ENCODE results near the gene AXL. TPM values are rescaled to one million over a fixed set of nuclear protein-coding genes. Genes with fewer than 3 reads are reported as not detected.

Gene AXL
- total and polyA plus RNA-seq, 4 donors, result 8.2 to 53.0 (median 31.0) TPM

DNA sequence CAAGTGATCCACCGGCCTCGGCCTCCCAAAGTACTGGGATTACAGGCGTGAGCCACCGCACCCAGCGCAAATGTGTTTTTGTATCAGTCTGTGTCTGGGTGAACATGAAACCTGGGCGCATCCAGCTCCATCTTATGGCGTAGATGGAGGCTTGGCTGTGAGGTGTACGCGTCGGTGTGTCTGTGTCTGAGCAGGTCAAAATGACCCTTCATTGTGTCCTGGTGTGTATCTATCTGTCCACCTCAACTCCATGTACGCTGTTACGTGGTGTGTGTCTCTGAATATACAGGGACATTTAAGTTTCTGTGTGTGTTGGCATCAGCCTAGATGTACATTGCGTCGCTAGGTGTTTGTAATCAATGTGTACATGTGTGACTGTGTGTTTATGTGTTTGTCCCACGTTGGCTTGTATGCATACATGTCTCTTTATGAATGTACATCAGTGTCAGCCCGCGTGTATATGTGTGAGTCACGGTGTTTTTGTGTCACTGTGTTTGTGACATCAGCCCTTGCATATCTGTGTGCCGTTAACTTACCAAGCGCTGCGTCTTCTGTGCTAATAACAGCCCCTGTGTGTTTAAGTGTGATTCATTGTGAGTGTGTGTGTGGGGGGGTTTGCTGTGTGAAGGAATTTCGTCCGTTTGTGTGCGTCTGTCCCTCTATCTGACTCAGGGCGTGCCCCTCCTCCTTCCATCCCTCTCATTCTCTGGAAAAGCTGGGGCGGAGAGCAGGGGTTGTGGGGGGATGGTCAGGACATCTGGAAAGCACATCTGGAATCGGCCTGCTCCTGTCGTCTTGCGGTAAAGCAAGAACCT lies 6.4 kb downstream of the AXL start:
- Histone ChIP-seq H3K36me3 (ENCODE audit: control insufficient read depth in 4 of 4, insufficient read depth in 4 of 4, low read length in 4 of 4) (peaks cover 0 to 7% (median 0%) of the 10 kb centered on the region in 4 donors), H3K4me1 (ENCODE audit: control insufficient read depth in 5 of 5, insufficient read depth in 5 of 5, low read length in 5 of 5) (peaks cover 0 to 15% (median 5%) of the 10 kb centered on the region in 5 donors), H3K4me3 (no peak overlapping the region), H3K27ac (ENCODE audit: low read depth in 1 of 2, low read length in 1 of 2) (peak overlapping the region; percentile 74 to 88), H3K27me3 (ENCODE audit: control insufficient read depth in 3 of 3, insufficient read depth in 3 of 3, low read length in 2 of 3) (peaks cover 0 to 4% (median 0%) of the 10 kb centered on the region in 3 donors), H3K9ac (ENCODE audit: insufficient read depth in 1 of 2, low read length in 2 of 2) (no peak overlapping the region), H3K9me3 (ENCODE audit: control insufficient read depth in 4 of 4, insufficient read depth in 3 of 4, low read length in 3 of 4) (no peaks in the 10 kb centered on the region)
- ATAC-seq (ENCODE audit: insufficient read depth, low FRiP score), result peak; percentile 70
- DNase-seq, result peak in 2 of 3 donors; percentile 63 to 69
- WGBS, 2 donors, result 52 to 58% methylated on average over 28 to 29 of the region's 29 CpGs
- TF ChIP-seq, protein P1, sequence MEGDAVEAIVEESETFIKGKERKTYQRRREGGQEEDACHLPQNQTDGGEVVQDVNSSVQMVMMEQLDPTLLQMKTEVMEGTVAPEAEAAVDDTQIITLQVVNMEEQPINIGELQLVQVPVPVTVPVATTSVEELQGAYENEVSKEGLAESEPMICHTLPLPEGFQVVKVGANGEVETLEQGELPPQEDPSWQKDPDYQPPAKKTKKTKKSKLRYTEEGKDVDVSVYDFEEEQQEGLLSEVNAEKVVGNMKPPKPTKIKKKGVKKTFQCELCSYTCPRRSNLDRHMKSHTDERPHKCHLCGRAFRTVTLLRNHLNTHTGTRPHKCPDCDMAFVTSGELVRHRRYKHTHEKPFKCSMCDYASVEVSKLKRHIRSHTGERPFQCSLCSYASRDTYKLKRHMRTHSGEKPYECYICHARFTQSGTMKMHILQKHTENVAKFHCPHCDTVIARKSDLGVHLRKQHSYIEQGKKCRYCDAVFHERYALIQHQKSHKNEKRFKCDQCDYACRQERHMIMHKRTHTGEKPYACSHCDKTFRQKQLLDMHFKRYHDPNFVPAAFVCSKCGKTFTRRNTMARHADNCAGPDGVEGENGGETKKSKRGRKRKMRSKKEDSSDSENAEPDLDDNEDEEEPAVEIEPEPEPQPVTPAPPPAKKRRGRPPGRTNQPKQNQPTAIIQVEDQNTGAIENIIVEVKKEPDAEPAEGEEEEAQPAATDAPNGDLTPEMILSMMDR (IDR thresholded peaks at IDR 0.05; ENCODE audit: control extremely low read depth, extremely low read depth), result no peak

DNA sequence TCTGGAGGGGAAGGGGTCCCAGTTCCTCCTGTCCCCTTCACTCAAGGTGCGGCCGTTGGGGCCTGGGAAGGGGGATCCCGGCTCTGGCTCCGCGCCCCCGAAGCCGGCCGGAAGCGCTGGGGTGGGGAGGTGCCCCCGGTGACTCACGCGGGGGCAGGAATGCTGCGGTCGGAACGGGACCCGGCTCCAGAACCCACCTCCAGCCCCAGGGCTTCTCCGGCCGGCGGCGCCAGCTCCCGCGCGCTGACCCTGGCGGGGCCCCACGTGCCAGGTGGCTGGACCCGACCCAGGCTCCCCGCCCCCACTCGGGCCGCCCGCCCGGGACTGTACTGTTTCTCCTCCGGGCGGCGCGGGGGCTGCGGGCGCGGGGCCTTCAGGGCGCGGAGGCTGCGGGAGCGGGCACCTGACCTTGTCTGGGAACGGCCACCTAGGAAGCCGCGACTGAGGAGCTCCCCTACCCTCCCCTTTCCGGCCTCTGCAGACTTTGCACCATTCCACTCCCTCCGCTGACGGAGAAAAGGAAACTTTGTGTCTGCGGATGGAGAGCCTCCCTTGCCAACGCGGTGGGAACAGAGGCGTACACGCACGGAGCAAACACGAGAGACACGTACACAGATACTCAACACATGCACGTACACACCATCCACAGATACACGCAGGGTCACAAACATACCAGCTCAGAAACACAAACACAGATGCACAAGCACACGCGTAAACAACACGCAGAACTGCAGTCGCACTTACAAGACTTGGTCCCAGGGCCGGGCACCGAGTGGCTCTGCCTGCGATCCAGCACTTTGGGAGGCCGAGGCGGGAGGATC lies 7.2 kb downstream of the AXL start:
- H3K36me3 ChIP-seq (ENCODE audit: control insufficient read depth in 4 of 4, insufficient read depth in 4 of 4, low read length in 4 of 4), result peaks cover 0 to 6% (median 0%) of the 10 kb centered on the region in 4 donors
- ATAC-seq (ENCODE audit: insufficient read depth, low FRiP score), result peak; percentile 68

DNA sequence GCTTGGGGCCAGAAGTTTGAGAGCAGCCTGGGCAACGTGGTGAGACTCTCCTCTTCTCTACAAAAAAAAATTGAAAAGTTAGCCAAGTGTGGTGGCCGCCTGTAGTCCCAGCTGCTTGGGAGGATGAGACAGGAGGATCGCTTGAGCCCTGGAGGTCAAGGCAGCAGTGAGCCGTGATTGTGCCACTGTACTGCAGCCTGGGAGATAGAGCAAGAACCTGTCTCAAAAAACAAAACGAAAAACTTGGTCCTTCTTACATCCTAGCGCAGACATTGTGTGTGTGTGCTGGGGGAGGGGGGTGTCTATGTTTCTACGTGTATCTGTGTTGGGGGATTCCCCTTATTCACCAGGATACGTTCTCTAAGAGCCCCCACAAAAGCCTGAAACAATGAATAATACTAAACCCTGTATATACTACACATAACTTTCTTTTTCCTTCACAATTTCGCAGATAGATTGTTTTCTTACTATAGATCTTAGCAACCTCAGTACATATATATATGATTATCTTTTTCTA lies 7.9 kb downstream of the AXL start:
- TF ChIP-seq, protein P1 (IDR thresholded peaks at IDR 0.05; ENCODE audit: control extremely low read depth, extremely low read depth), result no peak
- no peak overlapping the region for H3K9ac ChIP-seq (ENCODE audit: insufficient read depth in 1 of 2, low read length in 2 of 2)
- peaks cover 0 to 6% (median 0%) of the 10 kb centered on the region in 4 donors for H3K36me3 ChIP-seq (ENCODE audit: control insufficient read depth in 4 of 4, insufficient read depth in 4 of 4, low read length in 4 of 4)
- peaks cover 0 to 13% (median 5%) of the 10 kb centered on the region in 5 donors for H3K4me1 ChIP-seq (ENCODE audit: control insufficient read depth in 5 of 5, insufficient read depth in 5 of 5, low read length in 5 of 5)
- peaks cover 0 to 4% (median 0%) of the 10 kb centered on the region in 3 donors for H3K27me3 ChIP-seq (ENCODE audit: control insufficient read depth in 3 of 3, insufficient read depth in 3 of 3, low read length in 2 of 3)
- H3K4me3 ChIP-seq, result no peak overlapping the region
- H3K27ac ChIP-seq (ENCODE audit: low read depth in 1 of 2, low read length in 1 of 2), result peak overlapping the region in 1 of 2 donors; percentile 88
- H3K9me3 ChIP-seq (ENCODE audit: control insufficient read depth in 4 of 4, insufficient read depth in 3 of 4, low read length in 3 of 4), result no peaks in the 10 kb centered on the region
- ATAC-seq (ENCODE audit: insufficient read depth, low FRiP score) (no peak), DNase-seq (no peak)
- WGBS, 2 donors, result 55 to 58% methylated on average over 9 of the region's 9 CpGs

More for the DNA sequence above, 7.2 kb downstream of the AXL start:
- Histone ChIP-seq H3K27me3 (ENCODE audit: control insufficient read depth in 3 of 3, insufficient read depth in 3 of 3, low read length in 2 of 3) (peaks cover 0 to 4% (median 0%) of the 10 kb centered on the region in 3 donors), H3K27ac (ENCODE audit: low read depth in 1 of 2, low read length in 1 of 2) (peak overlapping the region; percentile 74 to 88), H3K9me3 (ENCODE audit: control insufficient read depth in 4 of 4, insufficient read depth in 3 of 4, low read length in 3 of 4) (no peaks in the 10 kb centered on the region), H3K9ac (ENCODE audit: insufficient read depth in 1 of 2, low read length in 2 of 2) (peak overlapping the region in 1 of 2 donors; percentile 26), H3K4me3 (no peak overlapping the region), H3K4me1 (ENCODE audit: control insufficient read depth in 5 of 5, insufficient read depth in 5 of 5, low read length in 5 of 5) (peaks cover 0 to 13% (median 5%) of the 10 kb centered on the region in 5 donors)
- whole genome bisulfite sequencing, 2 donors, result 4 to 5% methylated on average over 62 to 67 of the region's 67 CpGs
- TF ChIP-seq, protein P1 (IDR thresholded peaks at IDR 0.05; ENCODE audit: control extremely low read depth, extremely low read depth), result no peak
- DNase-seq, result peak; percentile 54 to 69 (median 64)
